ENCODE data around the gene LCE1F. TPM values are rescaled to one million over a fixed set of nuclear protein-coding genes. Genes with fewer than 3 reads are reported as not detected.

LCE1F gene, protein sequence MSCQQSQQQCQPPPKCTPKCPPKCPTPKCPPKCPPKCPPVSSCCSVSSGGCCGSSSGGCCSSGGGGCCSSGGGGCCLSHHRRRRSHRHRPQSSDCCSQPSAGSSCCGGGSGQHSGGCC
- total RNA-seq, result 100 to 1,000 TPM in 1 of 4 donors, 10 to 100 TPM in 3; 34.2 to 121 (median 64.6) TPM

GRCh38 chr1:152774875-152775274 lies at the start of gene LCE1F:
LCE1F (plus strand) TSS chr1:152775140; CDS start chr1:152776372, 1,232 bp downstream.
- intact Hi-C loops (cut with DNase I; ENCODE audit: low total_unique reads), result no loop called here
- 48 to 67% methylated on average over 6 of the region's 6 CpGs for WGBS, 2 donors
- TF ChIP-seq POLR2A (IDR thresholded peaks at IDR 0.05), result no peak
- TF ChIP-seq, protein P1, sequence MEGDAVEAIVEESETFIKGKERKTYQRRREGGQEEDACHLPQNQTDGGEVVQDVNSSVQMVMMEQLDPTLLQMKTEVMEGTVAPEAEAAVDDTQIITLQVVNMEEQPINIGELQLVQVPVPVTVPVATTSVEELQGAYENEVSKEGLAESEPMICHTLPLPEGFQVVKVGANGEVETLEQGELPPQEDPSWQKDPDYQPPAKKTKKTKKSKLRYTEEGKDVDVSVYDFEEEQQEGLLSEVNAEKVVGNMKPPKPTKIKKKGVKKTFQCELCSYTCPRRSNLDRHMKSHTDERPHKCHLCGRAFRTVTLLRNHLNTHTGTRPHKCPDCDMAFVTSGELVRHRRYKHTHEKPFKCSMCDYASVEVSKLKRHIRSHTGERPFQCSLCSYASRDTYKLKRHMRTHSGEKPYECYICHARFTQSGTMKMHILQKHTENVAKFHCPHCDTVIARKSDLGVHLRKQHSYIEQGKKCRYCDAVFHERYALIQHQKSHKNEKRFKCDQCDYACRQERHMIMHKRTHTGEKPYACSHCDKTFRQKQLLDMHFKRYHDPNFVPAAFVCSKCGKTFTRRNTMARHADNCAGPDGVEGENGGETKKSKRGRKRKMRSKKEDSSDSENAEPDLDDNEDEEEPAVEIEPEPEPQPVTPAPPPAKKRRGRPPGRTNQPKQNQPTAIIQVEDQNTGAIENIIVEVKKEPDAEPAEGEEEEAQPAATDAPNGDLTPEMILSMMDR (IDR thresholded peaks at IDR 0.05), result no peak
- DNase-seq (ENCODE audit: low spot score in 2 of 2), result no peak
- no peak within 1 kb of the TSS for H3K4me3 ChIP-seq (ENCODE audit: low read depth, poor library complexity, severe bottlenecking)

GRCh38 chr1:152725261-152725660 lies 49.7 kb upstream of the LCE1F start:
- no peak for DNase-seq (ENCODE audit: low spot score in 2 of 2)
- no peak overlapping the region for H3K4me3 ChIP-seq (ENCODE audit: low read depth, poor library complexity, severe bottlenecking)
- TF ChIP-seq, protein P1 (IDR thresholded peaks at IDR 0.05), result no peak
- no peak for TF ChIP-seq POLR2A (IDR thresholded peaks at IDR 0.05)

GRCh38 chr1:152728986-152729385 lies 46.0 kb upstream of the LCE1F start:
- intact Hi-C loops (cut with DNase I; ENCODE audit: low total_unique reads), result no loop called here
- WGBS, 2 donors, result 64 to 78% methylated on average over 1 of the region's 1 CpG
- TF ChIP-seq POLR2A (IDR thresholded peaks at IDR 0.05), result no peak
- TF ChIP-seq, protein P1 (IDR thresholded peaks at IDR 0.05), result no peak
- no peak for DNase-seq (ENCODE audit: low spot score in 2 of 2)
- H3K4me3 ChIP-seq (ENCODE audit: low read depth, poor library complexity, severe bottlenecking), result no peak overlapping the region

More at GRCh38 chr1:152725261-152725660, 49.7 kb upstream of the LCE1F start:
- intact Hi-C loops (cut with DNase I; ENCODE audit: low total_unique reads), result no loop called here

DNA sequence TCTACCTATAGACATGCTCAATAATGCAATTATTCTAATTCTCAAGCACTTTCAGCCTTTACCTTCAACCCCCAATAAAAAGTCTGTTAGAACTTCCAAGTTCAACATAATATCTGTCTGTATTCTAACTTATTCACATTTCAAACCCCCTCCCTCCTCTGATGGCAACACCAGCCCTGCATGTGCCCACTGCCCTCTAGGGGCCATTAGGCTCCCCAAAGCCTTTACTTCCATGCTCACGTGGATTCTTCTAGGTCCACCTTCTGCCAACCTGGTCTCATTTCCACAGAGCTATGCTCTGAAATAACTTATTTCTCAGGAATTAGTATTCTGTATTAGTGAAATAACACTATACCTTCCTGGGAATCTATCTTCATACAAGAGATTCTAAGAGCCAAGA lies 39.3 kb upstream of the LCE1F start:
- intact Hi-C loops (cut with DNase I; ENCODE audit: low total_unique reads), result no loop called here
- TF ChIP-seq, protein P1 (IDR thresholded peaks at IDR 0.05), result no peak
- TF ChIP-seq POLR2A (IDR thresholded peaks at IDR 0.05), result no peak
- DNase-seq (ENCODE audit: low spot score in 2 of 2), result no peak
- H3K4me3 ChIP-seq (ENCODE audit: low read depth, poor library complexity, severe bottlenecking), result no peak overlapping the region
- 15 to 28% methylated on average over 1 of the region's 1 CpG for WGBS, 2 donors

DNA sequence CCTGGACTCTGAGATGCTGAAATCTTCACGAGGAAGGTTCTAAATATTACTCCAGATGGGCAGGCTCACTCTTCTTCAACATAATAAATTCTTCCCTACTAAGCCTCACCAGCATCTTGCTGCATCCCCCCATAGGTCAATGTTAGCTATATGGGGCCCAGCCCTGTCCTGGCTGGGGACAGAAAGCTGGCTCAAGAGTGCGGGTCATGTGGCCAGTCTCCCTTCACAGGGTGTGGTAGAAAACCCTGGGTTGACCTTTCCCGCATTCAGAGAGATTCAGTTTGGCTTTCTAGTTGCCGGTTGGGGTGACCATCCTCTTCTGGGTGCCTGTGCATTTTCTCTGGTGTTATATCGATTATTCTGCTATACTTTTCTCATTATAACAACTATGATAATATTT lies 36.9 kb upstream of the LCE1F start:
- intact Hi-C loops (cut with DNase I; ENCODE audit: low total_unique reads), result no loop called here
- H3K4me3 ChIP-seq (ENCODE audit: low read depth, poor library complexity, severe bottlenecking), result no peak overlapping the region
- 85 to 87% methylated on average over 5 of the region's 5 CpGs for WGBS, 2 donors
- DNase-seq (ENCODE audit: low spot score in 2 of 2), result no peak
- no peak for TF ChIP-seq POLR2A (IDR thresholded peaks at IDR 0.05)
- TF ChIP-seq, protein P1 (IDR thresholded peaks at IDR 0.05), result no peak

GRCh38 chr1:152739841-152740240 lies 35.1 kb upstream of the LCE1F start:
- TF ChIP-seq, protein P1 (IDR thresholded peaks at IDR 0.05), result no peak
- TF ChIP-seq POLR2A (IDR thresholded peaks at IDR 0.05), result no peak
- DNase-seq (ENCODE audit: low spot score in 2 of 2), result no peak
- 49% methylated on average over 3 of the region's 3 CpGs for WGBS, 2 donors
- H3K4me3 ChIP-seq (ENCODE audit: low read depth, poor library complexity, severe bottlenecking), result no peak overlapping the region
- intact Hi-C loops (cut with DNase I; ENCODE audit: low total_unique reads), result no loop called here
